GM21447 (cell line): ENCODE results near the gene DKK3.

Source experiments
- ATAC-seq: cut with Tn5 transposase; IDR thresholded peaks from one replicate; pipeline ENCODE4 v1.9.1; 2021; ENCODE audit not compliant: unreplicated experiment

The DKK3 gene

GRCh38 chr11:12005476-12005875 lies 3.0 kb downstream of the DKK3 start:
- no peak for ATAC-seq

- ATAC-seq = no peak
Measured at GRCh38 chr11:12005061-12005460, 3.4 kb downstream of the DKK3 start.

GRCh38 chr11:12003815-12004214 lies 4.6 kb downstream of the DKK3 start:
- no peak for ATAC-seq

- ATAC-seq = no peak
Measured at GRCh38 chr11:12003336-12003735, 5.1 kb downstream of the DKK3 start.

- ATAC-seq = no peak
Measured at GRCh38 chr11:12001186-12001585, 7.2 kb downstream of the DKK3 start.

GRCh38 chr11:11998091-11998781 lies 10.2 kb downstream of the DKK3 start:
- no peak for ATAC-seq

- no peak for ATAC-seq
Measured at GRCh38 chr11:11997049-11997322, 11.4 kb downstream of the DKK3 start.

GRCh38 chr11:11996321-11997048 lies 11.9 kb downstream of the DKK3 start:
- no peak for ATAC-seq

GRCh38 chr11:11995601-11996000 lies 12.8 kb downstream of the DKK3 start:
- no peak for ATAC-seq

GRCh38 chr11:11993839-11994238 lies 14.6 kb downstream of the DKK3 start:
- no peak for ATAC-seq

GRCh38 chr11:11992257-11993212 lies 15.9 kb downstream of the DKK3 start:
- ATAC-seq = no peak

- ATAC-seq = no peak
Measured at GRCh38 chr11:11989774-11990744, 18.4 kb downstream of the DKK3 start.

GRCh38 chr11:11988681-11989261 lies 19.7 kb downstream of the DKK3 start:
- ATAC-seq = no peak

GRCh38 chr11:11988099-11988651 lies 20.3 kb downstream of the DKK3 start:
- no peak for ATAC-seq

- no peak for ATAC-seq
Measured at GRCh38 chr11:11987503-11988022, 20.9 kb downstream of the DKK3 start.

- ATAC-seq = no peak
Measured at GRCh38 chr11:11985954-11986949, 22.2 kb downstream of the DKK3 start.

- ATAC-seq = no peak
Measured at GRCh38 chr11:11985016-11985715, 23.3 kb downstream of the DKK3 start.

GRCh38 chr11:11984563-11984962 lies 23.9 kb downstream of the DKK3 start:
- ATAC-seq = no peak
